CMK (cell line): ENCODE measurements around the gene PRKD1.
"Not testable (repeated sequence)": the region's sequence is repeated elsewhere in the genome, so short reads cannot be mapped to it uniquely, and the experiment has no call there.

Source experiments
- DNase-seq: peaks from one replicate; pipeline ENCODE4 v3.0.0-alpha.2; 2010; ENCODE audit warnings: low read depth

PRKD1 gene

GRCh38 chr14:29740491-29740890, 187.2 kb downstream of the PRKD1 start:
- no peak for DNase-seq

GRCh38 chr14:29738950-29739349, 188.7 kb downstream of the PRKD1 start:
- DNase-seq = no peak

GRCh38 chr14:29738056-29738455, 189.6 kb downstream of the PRKD1 start:
- no peak for DNase-seq

GRCh38 chr14:29735459-29735858, 192.2 kb downstream of the PRKD1 start:
- DNase-seq = no peak

- DNase-seq = no peak
These were observed 192.9 kb downstream of the PRKD1 start for GRCh38 chr14:29734732-29735131.

GRCh38 chr14:29726560-29727331, 200.9 kb downstream of the PRKD1 start:
- not testable (repeated sequence) for DNase-seq

- DNase-seq = no peak
These were observed 202.7 kb downstream of the PRKD1 start for GRCh38 chr14:29724991-29725390.

- no peak for DNase-seq
These were observed 204.8 kb downstream of the PRKD1 start for GRCh38 chr14:29722831-29723230.

GRCh38 chr14:29721586-29721985, 206.1 kb downstream of the PRKD1 start:
- DNase-seq = no peak

GRCh38 chr14:29717901-29718300, 209.7 kb downstream of the PRKD1 start:
- no peak for DNase-seq

- DNase-seq = no peak
These were observed 211.5 kb downstream of the PRKD1 start for GRCh38 chr14:29716150-29716549.

- DNase-seq = no peak
These were observed 215.0 kb downstream of the PRKD1 start for GRCh38 chr14:29712601-29713000.

- DNase-seq = no peak
These were observed 217.6 kb downstream of the PRKD1 start for GRCh38 chr14:29710015-29710414.

GRCh38 chr14:29709490-29709889, 218.2 kb downstream of the PRKD1 start:
- DNase-seq = no peak

GRCh38 chr14:29706700-29707099, 220.9 kb downstream of the PRKD1 start:
- no peak for DNase-seq

GRCh38 chr14:29705801-29706200, 221.8 kb downstream of the PRKD1 start:
- no peak for DNase-seq

- DNase-seq = not testable (repeated sequence)
These were observed 238.1 kb downstream of the PRKD1 start for GRCh38 chr14:29689597-29689996.

- no peak for DNase-seq
These were observed 239.8 kb downstream of the PRKD1 start for GRCh38 chr14:29687866-29688265.

- no peak for DNase-seq
These were observed 240.4 kb downstream of the PRKD1 start for GRCh38 chr14:29687071-29687765.

GRCh38 chr14:29684926-29685325, 242.7 kb downstream of the PRKD1 start:
- DNase-seq = no peak

- DNase-seq = no peak
These were observed 244.9 kb downstream of the PRKD1 start for GRCh38 chr14:29682789-29683188.

GRCh38 chr14:29681316-29681715, 246.3 kb downstream of the PRKD1 start:
- no peak for DNase-seq

- DNase-seq = no peak
These were observed 252.9 kb downstream of the PRKD1 start for GRCh38 chr14:29674566-29675285.
